Karpas-422 (cell line): ENCODE measurements around the gene RNF182. TPM values are rescaled to one million over a fixed set of nuclear protein-coding genes. Genes with fewer than 3 reads are reported as not detected.

Experiments used
- DNase-seq: peaks from one replicate; pipeline ENCODE4 v3.0.0-alpha.2; 2015
- H2AFZ ChIP-seq: fragments of 200-600 bp; sonication (generic); 2 replicates; pipeline ENCODE4 v1.6.1; 2014; ENCODE audit warnings: antibody characterized with exemption, low read length, mixed read lengths
- H3K27ac ChIP-seq: fragments of 200-600 bp; sonication (generic); 2 replicates; pipeline ENCODE4 v1.5.1; 2014; ENCODE audit warnings: mild to moderate bottlenecking, low read length, moderate library complexity
- H3K27me3 ChIP-seq: fragments of 200-600 bp; sonication (generic); 2 replicates; pipeline ENCODE4 v1.6.1; 2014; ENCODE audit warnings: low read length, mixed read lengths
- H3K36me3 ChIP-seq: fragments of 200-600 bp; sonication (generic); 2 replicates; pipeline ENCODE4 v1.6.1; 2014; ENCODE audit warnings: low read length, mixed read lengths; ENCODE audit not compliant: insufficient read depth
- H3K4me1 ChIP-seq: fragments of 200-600 bp; sonication (generic); 2 replicates; pipeline ENCODE4 v1.6.1; 2014; ENCODE audit warnings: mild to moderate bottlenecking, low read length, mixed read lengths
- H3K4me2 ChIP-seq: fragments of 200-600 bp; sonication (generic); 2 replicates; pipeline ENCODE4 v1.6.1; 2014; ENCODE audit warnings: low read length, low read depth, mild to moderate bottlenecking; ENCODE audit not compliant: poor library complexity, severe bottlenecking
- H3K4me3 ChIP-seq: fragments of 200-600 bp; sonication (generic); 2 replicates; pipeline ENCODE4 v1.5.1; 2014; ENCODE audit warnings: mild to moderate bottlenecking, antibody characterized with exemption, low read length, mixed read lengths
- H3K79me2 ChIP-seq: fragments of 200-600 bp; sonication (generic); 2 replicates; pipeline ENCODE4 v1.6.1; 2014; ENCODE audit warnings: mild to moderate bottlenecking, low read length, mixed read lengths
- H3K9ac ChIP-seq: fragments of 200-600 bp; sonication (generic); 2 replicates; pipeline ENCODE4 v1.6.0; 2014; ENCODE audit warnings: low read length
- H3K9me2 ChIP-seq: fragments of 200-600 bp; sonication (generic), shearing (Covaris generic); replicated peaks from 2 replicates; pipeline ENCODE4 v1.6.0; 2014; ENCODE audit warnings: mild to moderate bottlenecking, low read length, moderate library complexity; ENCODE audit not compliant: insufficient read depth
- H3K9me3 ChIP-seq: fragments of 300-700, 200-600 bp; sonication (generic); 2 replicates; pipeline ENCODE4 v1.6.1; 2014; ENCODE audit warnings: low read length, mixed read lengths
- H4K20me1 ChIP-seq: fragments of 200-600 bp; sonication (generic); 2 replicates; pipeline ENCODE4 v1.6.1; 2014; ENCODE audit warnings: mild to moderate bottlenecking, antibody characterized with exemption, low read length, low read depth; ENCODE audit not compliant: insufficient read depth
- total RNA-seq: library from RNA; depleted of rRNA; stranded (reverse); fragments of >200 nt; shearing (Covaris generic); gene quantifications from 2 replicates; pipeline ENCODE4 v1.2.3, GENCODE V29; 2014; ENCODE audit warnings: low replicate concordance

RNF182 gene
- total RNA-seq, 1 experiment from 2014 or later, result not detected

GRCh38 chr6:13892017-13892645, 32.6 kb upstream of the RNF182 start:
- H3K4me1 ChIP-seq, result no peaks in the 10 kb centered on the region
- H3K27ac ChIP-seq, result no peak overlapping the region
- no peak for DNase-seq
- H3K27me3 ChIP-seq, result no peaks in the 10 kb centered on the region
- no peak overlapping the region for H3K4me3 ChIP-seq
- no peaks in the 10 kb centered on the region for H3K79me2 ChIP-seq
- no peaks in the 10 kb centered on the region for H3K9me3 ChIP-seq
- no peaks in the 10 kb centered on the region for H3K36me3 ChIP-seq
- no peaks in the 10 kb centered on the region for H3K9me2 ChIP-seq
- H3K4me2 ChIP-seq, result no peak overlapping the region
- H2AFZ ChIP-seq, result no peak overlapping the region
- H3K9ac ChIP-seq, result no peak overlapping the region
- no peaks in the 10 kb centered on the region for H4K20me1 ChIP-seq

- Histone ChIP-seq H3K27ac (no peak overlapping the region), H4K20me1 (no peaks in the 10 kb centered on the region), H2AFZ (no peak overlapping the region), H3K36me3 (no peaks in the 10 kb centered on the region), H3K9me2 (no peaks in the 10 kb centered on the region), H3K9me3 (no peaks in the 10 kb centered on the region), H3K4me3 (no peak overlapping the region), H3K4me1 (no peaks in the 10 kb centered on the region), H3K9ac (no peak overlapping the region), H3K27me3 (no peaks in the 10 kb centered on the region), H3K79me2 (no peaks in the 10 kb centered on the region), H3K4me2 (no peak overlapping the region)
- DNase-seq, result peak; percentile 23
Observed at GRCh38 chr6:13902922-13903321, 21.8 kb upstream of the RNF182 start.

GRCh38 chr6:13903364-13903763, 21.4 kb upstream of the RNF182 start:
- Histone ChIP-seq H3K36me3 (no peaks in the 10 kb centered on the region), H3K4me2 (no peak overlapping the region), H3K27ac (no peak overlapping the region), H3K79me2 (no peaks in the 10 kb centered on the region), H3K4me1 (no peaks in the 10 kb centered on the region), H3K9me2 (no peaks in the 10 kb centered on the region), H3K9ac (no peak overlapping the region), H4K20me1 (no peaks in the 10 kb centered on the region), H2AFZ (no peak overlapping the region), H3K27me3 (no peaks in the 10 kb centered on the region), H3K9me3 (no peaks in the 10 kb centered on the region), H3K4me3 (no peak overlapping the region)
- peak; percentile 2 for DNase-seq

- Histone ChIP-seq H2AFZ (no peak overlapping the region), H3K4me1 (no peaks in the 10 kb centered on the region), H3K9me3 (no peaks in the 10 kb centered on the region), H3K79me2 (no peaks in the 10 kb centered on the region), H3K27ac (no peak overlapping the region), H3K9me2 (no peaks in the 10 kb centered on the region), H3K27me3 (no peaks in the 10 kb centered on the region), H3K4me2 (no peak overlapping the region), H3K9ac (no peak overlapping the region), H3K36me3 (no peaks in the 10 kb centered on the region), H4K20me1 (no peaks in the 10 kb centered on the region), H3K4me3 (no peak overlapping the region)
- peak; percentile 14 for DNase-seq
Observed at GRCh38 chr6:13907001-13907350, 17.8 kb upstream of the RNF182 start.

- Histone ChIP-seq H3K4me3 (no peak overlapping the region), H4K20me1 (no peaks in the 10 kb centered on the region), H3K9me2 (no peaks in the 10 kb centered on the region), H3K9me3 (no peaks in the 10 kb centered on the region), H3K27me3 (no peaks in the 10 kb centered on the region), H3K36me3 (no peaks in the 10 kb centered on the region), H2AFZ (no peak overlapping the region), H3K27ac (no peak overlapping the region), H3K79me2 (no peaks in the 10 kb centered on the region), H3K9ac (no peak overlapping the region), H3K4me2 (no peak overlapping the region), H3K4me1 (no peaks in the 10 kb centered on the region)
- no peak for DNase-seq
Observed at GRCh38 chr6:13907614-13908215, 17.0 kb upstream of the RNF182 start.

GRCh38 chr6:13908955-13909381, 15.8 kb upstream of the RNF182 start:
- no peak overlapping the region for H3K4me3 ChIP-seq
- no peaks in the 10 kb centered on the region for H3K36me3 ChIP-seq
- no peaks in the 10 kb centered on the region for H3K79me2 ChIP-seq
- no peak overlapping the region for H3K9ac ChIP-seq
- H2AFZ ChIP-seq, result no peak overlapping the region
- H3K27ac ChIP-seq, result no peak overlapping the region
- no peaks in the 10 kb centered on the region for H3K4me1 ChIP-seq
- no peak overlapping the region for H3K4me2 ChIP-seq
- H3K9me2 ChIP-seq, result no peaks in the 10 kb centered on the region
- H4K20me1 ChIP-seq, result no peaks in the 10 kb centered on the region
- H3K27me3 ChIP-seq, result no peaks in the 10 kb centered on the region
- peak; percentile 81 for DNase-seq
- H3K9me3 ChIP-seq, result no peaks in the 10 kb centered on the region

GRCh38 chr6:13910443-13910842, 14.3 kb upstream of the RNF182 start:
- H3K9me2 ChIP-seq, result no peaks in the 10 kb centered on the region
- no peaks in the 10 kb centered on the region for H3K4me1 ChIP-seq
- no peak overlapping the region for H2AFZ ChIP-seq
- DNase-seq, result peak; percentile 38
- H3K4me3 ChIP-seq, result no peak overlapping the region
- no peaks in the 10 kb centered on the region for H4K20me1 ChIP-seq
- no peak overlapping the region for H3K27ac ChIP-seq
- H3K4me2 ChIP-seq, result no peak overlapping the region
- no peaks in the 10 kb centered on the region for H3K36me3 ChIP-seq
- H3K9ac ChIP-seq, result no peak overlapping the region
- H3K9me3 ChIP-seq, result no peaks in the 10 kb centered on the region
- H3K79me2 ChIP-seq, result no peaks in the 10 kb centered on the region
- H3K27me3 ChIP-seq, result no peaks in the 10 kb centered on the region

GRCh38 chr6:13911337-13911736, 13.4 kb upstream of the RNF182 start:
- Histone ChIP-seq H3K79me2 (no peaks in the 10 kb centered on the region), H3K4me2 (no peak overlapping the region), H3K27ac (no peak overlapping the region), H3K27me3 (no peaks in the 10 kb centered on the region), H3K9ac (no peak overlapping the region), H4K20me1 (no peaks in the 10 kb centered on the region), H3K36me3 (no peaks in the 10 kb centered on the region), H3K9me2 (no peaks in the 10 kb centered on the region), H3K4me3 (no peak overlapping the region), H3K9me3 (no peaks in the 10 kb centered on the region), H2AFZ (no peak overlapping the region), H3K4me1 (no peaks in the 10 kb centered on the region)
- DNase-seq, result no peak
